Sigmoid colon (tissue), 7 donors: ENCODE results near the gene MT1A. TPM values are rescaled to one million over a fixed set of nuclear protein-coding genes. Genes with fewer than 3 reads are reported as not detected.

Experiments
- DNase-seq: peaks from one replicate; pipeline ENCODE4 v3.0.0-alpha.2; 2019
- H3K27ac ChIP-seq, 4 donors: fragments of 200-600 bp; sonication (generic); one replicate each; pipeline ENCODE4 v1.5.1; 2016 to 2019; ENCODE audit warnings: mild to moderate bottlenecking in 1 of 4
- H3K27me3 ChIP-seq, 3 donors: fragments of 200-600 bp; sonication (generic); one replicate each; pipeline ENCODE4 v1.5.1; 2019; ENCODE audit warnings: mild to moderate bottlenecking in 1 of 3
- H3K36me3 ChIP-seq, 4 donors: fragments of 200-600 bp; sonication (generic); one replicate each; pipeline ENCODE4 v1.5.1; 2016 to 2019
- H3K4me1 ChIP-seq, 4 donors: fragments of 200-600 bp; sonication (generic); one replicate each; pipeline ENCODE4 v1.5.1; 2017 to 2019
- H3K4me3 ChIP-seq, 4 donors: fragments of 200-600 bp; sonication (generic); one replicate each; pipeline ENCODE4 v1.5.1; 2017 to 2019; ENCODE audit warnings: mild to moderate bottlenecking in 2 of 4, moderate library complexity in 1 of 4
- H3K9me3 ChIP-seq, 4 donors: fragments of 200-600 bp in 3 of 4; sonication (generic) in 3 of 4; one replicate each; pipeline versions ENCODE4 v1.5.1 to v1.6.1; 2013 to 2019
- EP300 ChIP-seq, 4 donors: sonication (generic); formaldehyde crosslinking; IDR thresholded peaks; one replicate each; pipeline ENCODE4 v1.6.1; 2017; ENCODE audit warnings: antibody characterized with exemption in 4 of 4
- POLR2A ChIP-seq, 2 donors: fragments of 450-650 bp; IDR thresholded peaks; one replicate each; pipeline ENCODE4 v1.6.1; 2016; ENCODE audit warnings: antibody characterized with exemption in 2 of 2, mild to moderate bottlenecking in 2 of 2, moderate library complexity in 2 of 2
- POLR2AphosphoS5 ChIP-seq, 4 donors: sonication (generic); formaldehyde crosslinking; IDR thresholded peaks; one replicate each; pipeline ENCODE4 v1.6.1; 2017; ENCODE audit warnings: antibody characterized with exemption in 4 of 4
- WGBS, 2 donors: extraction: QIAGEN DNeasy Blood & Tissue Kit; methylation state at CpG; one replicate each; pipeline ENCODE4 v1.1.7; 2013; 5-methylcytosine and 5-hydroxymethylcytosine counted together
- intact Hi-C: fragments of 100-400 bp; cut with DNase I; formaldehyde crosslinking; loops from one replicate; pipeline ENCODE4 v1.15.1; 2023
- polyA plus RNA-seq, 3 donors: library from polyadenylated mRNA; stranded (reverse); fragments of 200-250 nt; gene quantifications; one replicate each; pipeline ENCODE4 v1.2.3, GENCODE V29; 2013
- total RNA-seq, 4 donors: library from RNA; depleted of rRNA; stranded (reverse); fragments of >200 nt; gene quantifications; one replicate each; pipeline ENCODE4 v1.1.0, GENCODE V29; 2016
- TF ChIP-seq, protein P1 (sequence below), 4 experiments: fragments of 450-650 bp in 3 of 4; fragments of 200-600 bp in 1 of 4; IDR thresholded peaks; one replicate each; pipeline ENCODE4 v1.5.1; 2016 to 2019; ENCODE audit warnings: antibody characterized with exemption in 4 of 4, mild to moderate bottlenecking in 3 of 4, moderate library complexity in 2 of 4
- donor health status: healthy with polysubstance abuse.
- donor health status: Bipolar disorder and iron deficiency.
- donor health status: healthy.

MT1A gene
- total and polyA plus RNA-seq, 7 donors: 13.9 to 63.4 (median 30.3) TPM; not detected in 2

DNA sequence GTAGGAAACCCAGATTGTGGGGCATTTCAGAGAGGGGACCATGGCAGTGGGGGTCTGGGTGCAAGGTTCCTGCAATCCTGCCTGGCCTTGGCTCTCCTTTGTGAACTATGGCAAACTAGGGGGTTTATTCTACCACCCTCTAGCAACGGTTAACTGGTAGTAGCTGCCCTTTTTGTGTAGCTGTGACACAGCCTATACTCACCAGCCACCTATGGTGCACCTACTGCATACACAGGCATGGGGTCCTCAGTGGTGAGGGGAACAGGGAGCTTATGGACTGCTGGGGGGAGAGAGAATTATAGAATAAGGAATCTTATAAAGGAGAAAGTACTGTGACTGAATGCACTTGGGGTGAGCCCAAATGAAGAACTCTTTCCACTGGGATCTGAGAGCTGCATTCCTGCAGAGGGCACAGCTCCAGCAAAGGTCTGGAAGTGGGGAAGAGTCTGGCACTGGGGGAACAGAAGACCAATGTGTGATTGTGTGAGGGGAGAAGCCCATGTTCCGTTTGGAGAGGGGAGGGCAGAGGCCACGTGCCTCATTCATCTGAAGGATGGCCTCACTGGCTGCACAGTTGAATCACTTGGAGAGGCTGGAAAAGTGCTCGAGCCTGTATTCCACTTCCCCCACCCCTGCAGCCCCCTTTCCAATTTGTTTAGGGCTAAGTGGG is 45.9 kb downstream of the MT1A start:
- H3K4me1 ChIP-seq: peaks cover 0 to 27% (median 22%) of the 10 kb centered on the region in 4 donors
- DNase-seq: peak; percentile 69
- 72 to 80% methylated on average over 4 of the region's 4 CpGs for WGBS, 2 donors
- intact Hi-C loops: no loop called here
- H3K9me3 ChIP-seq: no peaks in the 10 kb centered on the region
- H3K27me3 ChIP-seq: no peaks in the 10 kb centered on the region
- peak overlapping the region; percentile 19 to 83 (median 42) for H3K27ac ChIP-seq
- TF ChIP-seq POLR2AphosphoS5 (IDR thresholded peaks at IDR 0.05): no peak
- no peak for TF ChIP-seq EP300 (IDR thresholded peaks at IDR 0.05)
- TF ChIP-seq, protein P1, sequence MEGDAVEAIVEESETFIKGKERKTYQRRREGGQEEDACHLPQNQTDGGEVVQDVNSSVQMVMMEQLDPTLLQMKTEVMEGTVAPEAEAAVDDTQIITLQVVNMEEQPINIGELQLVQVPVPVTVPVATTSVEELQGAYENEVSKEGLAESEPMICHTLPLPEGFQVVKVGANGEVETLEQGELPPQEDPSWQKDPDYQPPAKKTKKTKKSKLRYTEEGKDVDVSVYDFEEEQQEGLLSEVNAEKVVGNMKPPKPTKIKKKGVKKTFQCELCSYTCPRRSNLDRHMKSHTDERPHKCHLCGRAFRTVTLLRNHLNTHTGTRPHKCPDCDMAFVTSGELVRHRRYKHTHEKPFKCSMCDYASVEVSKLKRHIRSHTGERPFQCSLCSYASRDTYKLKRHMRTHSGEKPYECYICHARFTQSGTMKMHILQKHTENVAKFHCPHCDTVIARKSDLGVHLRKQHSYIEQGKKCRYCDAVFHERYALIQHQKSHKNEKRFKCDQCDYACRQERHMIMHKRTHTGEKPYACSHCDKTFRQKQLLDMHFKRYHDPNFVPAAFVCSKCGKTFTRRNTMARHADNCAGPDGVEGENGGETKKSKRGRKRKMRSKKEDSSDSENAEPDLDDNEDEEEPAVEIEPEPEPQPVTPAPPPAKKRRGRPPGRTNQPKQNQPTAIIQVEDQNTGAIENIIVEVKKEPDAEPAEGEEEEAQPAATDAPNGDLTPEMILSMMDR (IDR thresholded peaks at IDR 0.05): no peak
- no peak for TF ChIP-seq POLR2A (IDR thresholded peaks at IDR 0.05)
- no peaks in the 10 kb centered on the region for H3K36me3 ChIP-seq
- peak overlapping the region in 2 of 4 donors; percentile 58 to 66 for H3K4me3 ChIP-seq

- DNase-seq: peak; percentile 76
- TF ChIP-seq, protein P1 (IDR thresholded peaks at IDR 0.05): no peak
- TF ChIP-seq EP300 (IDR thresholded peaks at IDR 0.05) (peak in 1 of 4 donors; percentile 19), POLR2AphosphoS5 (IDR thresholded peaks at IDR 0.05) (peak in 1 of 4 donors; percentile 36), POLR2A (IDR thresholded peaks at IDR 0.05) (no peak)
- intact Hi-C loops: no loop called here
- 89 to 93% methylated on average over 4 of the region's 4 CpGs for WGBS, 2 donors
- no peaks in the 10 kb centered on the region for H3K36me3 ChIP-seq
- H3K27ac ChIP-seq: peak overlapping the region; percentile 19 to 83 (median 42)
- H3K4me3 ChIP-seq: no peak overlapping the region
- H3K27me3 ChIP-seq: no peaks in the 10 kb centered on the region
- H3K9me3 ChIP-seq: no peaks in the 10 kb centered on the region
- peaks cover 0 to 27% (median 22%) of the 10 kb centered on the region in 4 donors for H3K4me1 ChIP-seq
Observed at GRCh38 chr16:56684926-56685590, 46.6 kb downstream of the MT1A start.

DNA sequence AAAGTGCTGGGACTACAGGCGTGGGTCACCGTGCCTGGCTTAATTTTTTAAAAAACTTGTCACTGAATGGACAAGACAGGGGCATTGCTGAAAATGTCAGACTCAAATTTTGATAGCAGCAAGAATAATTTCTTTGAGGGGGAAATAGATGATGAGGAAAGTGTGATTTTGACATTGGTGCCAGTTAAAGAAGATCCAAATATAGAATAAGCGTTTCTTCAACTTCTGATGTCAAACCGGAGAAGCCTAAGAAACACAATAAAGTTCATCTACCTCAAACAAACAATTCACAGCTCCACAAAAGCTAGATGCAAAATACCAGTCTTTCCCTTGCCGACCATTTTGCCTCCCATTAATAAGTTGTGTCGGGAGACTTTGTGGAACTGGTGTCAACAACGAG is 48.3 kb downstream of the MT1A start:
- Histone ChIP-seq H3K27ac (no peak overlapping the region), H3K36me3 (no peaks in the 10 kb centered on the region), H3K4me1 (peaks cover 0 to 22% (median 19%) of the 10 kb centered on the region in 4 donors), H3K4me3 (no peak overlapping the region), H3K9me3 (no peaks in the 10 kb centered on the region), H3K27me3 (no peaks in the 10 kb centered on the region)
- intact Hi-C loops: no loop called here
- DNase-seq: no peak
- WGBS, 2 donors: 96% methylated on average over 7 of the region's 7 CpGs
- TF ChIP-seq, protein P1 (IDR thresholded peaks at IDR 0.05): no peak
- no peak for TF ChIP-seq POLR2A (IDR thresholded peaks at IDR 0.05)
- no peak for TF ChIP-seq POLR2AphosphoS5 (IDR thresholded peaks at IDR 0.05)
- TF ChIP-seq EP300 (IDR thresholded peaks at IDR 0.05): no peak

- intact Hi-C loops: no loop called here
- TF ChIP-seq POLR2A (IDR thresholded peaks at IDR 0.05) (no peak), POLR2AphosphoS5 (IDR thresholded peaks at IDR 0.05) (no peak), EP300 (IDR thresholded peaks at IDR 0.05) (no peak)
- TF ChIP-seq, protein P1 (IDR thresholded peaks at IDR 0.05): no peak
- peaks cover 0 to 8% (median 6%) of the 10 kb centered on the region in 4 donors for H3K4me1 ChIP-seq
- no peak for DNase-seq
- H3K27ac ChIP-seq: no peak overlapping the region
- H3K4me3 ChIP-seq: no peak overlapping the region
- H3K36me3 ChIP-seq: no peaks in the 10 kb centered on the region
- 43 to 63% methylated on average over 1 of the region's 1 CpG for WGBS, 2 donors
- no peaks in the 10 kb centered on the region for H3K27me3 ChIP-seq
- no peaks in the 10 kb centered on the region for H3K9me3 ChIP-seq
Observed at GRCh38 chr16:56688762-56689161, 50.3 kb downstream of the MT1A start.
